Activated CD8-positive, alpha-beta T cell treated with anti-CD3 and anti-CD28 coated beads for 36 hours (primary cell): ENCODE measurements around the gene FRY. TPM values are rescaled to one million over a fixed set of nuclear protein-coding genes. Genes with fewer than 3 reads are reported as not detected.

Experiments used
- ATAC-seq: fragments of 200-7000 bp; cut with Tn5 transposase; one replicate; pipeline ENCODE4 v1.10.0; 2021; ENCODE audit warnings: mild to moderate bottlenecking, moderate library complexity
- CTCF ChIA-PET: fragments of 350-600 bp; sonication (Branson Sonifier 250); formaldehyde crosslinking; loops from one replicate; lab custom pipeline; 2021; ENCODE audit warnings: antibody characterized with exemption; lab: Charles Lee
- POLR2A ChIA-PET: fragments of 350-600 bp; sonication (Branson Sonifier 250); formaldehyde crosslinking; loops from one replicate; lab custom pipeline; 2021; ENCODE audit warnings: antibody characterized with exemption; lab: Charles Lee
- DNase-seq: peaks from one replicate; pipeline ENCODE4 v3.0.0-alpha.2; 2020
- H3K27ac Mint-ChIP-seq: one replicate; pipeline ENCODE4 v1.8.0; 2021; ENCODE audit warnings: mild to moderate bottlenecking, mixed read lengths
- H3K27me3 Mint-ChIP-seq: one replicate; pipeline ENCODE4 v1.8.0; 2021; ENCODE audit warnings: mixed read lengths
- H3K36me3 Mint-ChIP-seq: one replicate; pipeline ENCODE4 v1.8.0; 2021; ENCODE audit warnings: low read depth, mixed read lengths
- H3K4me1 Mint-ChIP-seq: one replicate; pipeline ENCODE4 v1.8.0; 2021; ENCODE audit warnings: low read depth, mixed read lengths
- H3K4me3 Mint-ChIP-seq: one replicate; pipeline ENCODE4 v1.8.0; 2021; ENCODE audit warnings: mild to moderate bottlenecking, moderate library complexity, mixed read lengths
- H3K9me3 Mint-ChIP-seq: one replicate; pipeline ENCODE4 v1.8.0; 2021; ENCODE audit warnings: mixed read lengths
- intact Hi-C: fragments of 100-400 bp; cut with micrococcal nuclease; formaldehyde crosslinking; loops from one replicate; pipeline ENCODE4 v1.10.0; 2022
- total RNA-seq, 2 experiments: library from RNA; stranded (reverse); gene quantifications; one replicate each; pipeline ENCODE4 v1.2.3, GENCODE V29; 2021
- TF ChIP-seq, protein P1 (sequence below): fragments of 200-600 bp; IDR thresholded peaks from one replicate; pipeline ENCODE4 v1.8.0; 2022; ENCODE audit warnings: antibody characterized with exemption, mild to moderate bottlenecking

FRY gene
- total RNA-seq, 2 experiments from 2014 or later, result 0.58 to 0.68 TPM

DNA sequence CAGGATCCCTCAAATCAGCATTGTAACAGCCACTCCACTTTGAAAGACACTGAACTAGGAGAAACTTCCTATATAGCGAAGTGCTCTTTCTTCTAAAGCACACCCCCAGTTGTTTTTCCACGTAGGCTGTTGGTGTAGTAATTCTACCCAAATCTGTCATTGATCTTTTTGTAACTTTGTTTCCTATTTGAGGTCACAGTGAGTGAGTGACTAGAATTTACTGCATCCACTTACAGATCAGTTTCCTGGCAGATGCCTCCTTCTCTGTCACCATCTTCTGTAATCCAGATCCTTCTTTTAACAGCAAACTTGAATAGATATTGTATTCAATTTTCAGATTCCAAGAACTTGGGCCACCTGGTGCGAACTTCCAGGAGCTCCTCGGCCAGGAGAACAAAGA is 268.3 kb downstream of the FRY start:
- H3K36me3 Mint-ChIP-seq, result no peaks in the 10 kb centered on the region
- H3K4me1 Mint-ChIP-seq, result peaks cover 9% of the 10 kb centered on the region
- no peak overlapping the region for H3K4me3 Mint-ChIP-seq
- intact Hi-C loops, result no loop called here
- no peaks in the 10 kb centered on the region for H3K9me3 Mint-ChIP-seq
- DNase-seq (no peak), ATAC-seq (peak; percentile 67)
- CTCF ChIA-PET, result interaction anchor here (0.8 to 1.6 kb wide), 3 partner anchors 9 to 32 kb away, joined by 3 to 4 read pairs (median 3); no protein-coding TSS in a partner anchor
- no peak overlapping the region for H3K27ac Mint-ChIP-seq
- TF ChIP-seq, protein P1, sequence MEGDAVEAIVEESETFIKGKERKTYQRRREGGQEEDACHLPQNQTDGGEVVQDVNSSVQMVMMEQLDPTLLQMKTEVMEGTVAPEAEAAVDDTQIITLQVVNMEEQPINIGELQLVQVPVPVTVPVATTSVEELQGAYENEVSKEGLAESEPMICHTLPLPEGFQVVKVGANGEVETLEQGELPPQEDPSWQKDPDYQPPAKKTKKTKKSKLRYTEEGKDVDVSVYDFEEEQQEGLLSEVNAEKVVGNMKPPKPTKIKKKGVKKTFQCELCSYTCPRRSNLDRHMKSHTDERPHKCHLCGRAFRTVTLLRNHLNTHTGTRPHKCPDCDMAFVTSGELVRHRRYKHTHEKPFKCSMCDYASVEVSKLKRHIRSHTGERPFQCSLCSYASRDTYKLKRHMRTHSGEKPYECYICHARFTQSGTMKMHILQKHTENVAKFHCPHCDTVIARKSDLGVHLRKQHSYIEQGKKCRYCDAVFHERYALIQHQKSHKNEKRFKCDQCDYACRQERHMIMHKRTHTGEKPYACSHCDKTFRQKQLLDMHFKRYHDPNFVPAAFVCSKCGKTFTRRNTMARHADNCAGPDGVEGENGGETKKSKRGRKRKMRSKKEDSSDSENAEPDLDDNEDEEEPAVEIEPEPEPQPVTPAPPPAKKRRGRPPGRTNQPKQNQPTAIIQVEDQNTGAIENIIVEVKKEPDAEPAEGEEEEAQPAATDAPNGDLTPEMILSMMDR, result no peak
- peaks cover 18% of the 10 kb centered on the region for H3K27me3 Mint-ChIP-seq
- POLR2A ChIA-PET, result interaction anchor here (1.3 kb wide), 1 partner anchor 16 kb away, joined by 4 read pairs; the partner anchor contains the start of genes BRCA2 and ZAR1L

DNA sequence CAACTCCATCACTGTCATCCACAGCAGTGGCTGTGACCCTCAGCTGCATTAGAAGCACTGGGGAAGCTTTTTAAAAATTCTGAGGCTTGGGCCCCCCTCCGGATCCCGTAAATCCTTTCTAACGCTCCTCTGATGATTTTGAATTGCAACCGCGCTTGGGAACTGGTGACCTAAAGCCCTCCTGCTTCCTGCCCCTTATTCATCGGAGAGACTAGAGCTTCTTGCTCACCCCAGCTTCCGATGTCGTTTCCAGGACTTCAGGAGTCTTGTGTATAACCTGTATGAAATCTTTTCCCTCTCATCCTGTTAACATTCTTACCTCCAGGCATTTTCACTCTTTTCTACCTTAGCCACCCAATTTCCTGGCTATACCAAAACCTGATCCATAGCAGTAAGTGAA is 268.8 kb downstream of the FRY start:
- ChIA-PET CTCF (interaction anchor here (0.8 to 1.6 kb wide), 3 partner anchors 9 to 32 kb away, joined by 3 to 4 read pairs (median 3); no protein-coding TSS in a partner anchor), POLR2A (interaction anchor here (1.3 kb wide), 1 partner anchor 15 kb away, joined by 4 read pairs; the partner anchor contains the start of genes BRCA2 and ZAR1L)
- TF ChIP-seq, protein P1, result no peak
- H3K9me3 Mint-ChIP-seq, result no peaks in the 10 kb centered on the region
- H3K27me3 Mint-ChIP-seq, result peaks cover 18% of the 10 kb centered on the region
- no peak for ATAC-seq
- H3K4me3 Mint-ChIP-seq, result no peak overlapping the region
- H3K27ac Mint-ChIP-seq, result no peak overlapping the region
- no peak for DNase-seq
- intact Hi-C loops, result no loop called here
- H3K36me3 Mint-ChIP-seq, result no peaks in the 10 kb centered on the region
- peaks cover 9% of the 10 kb centered on the region for H3K4me1 Mint-ChIP-seq

DNA sequence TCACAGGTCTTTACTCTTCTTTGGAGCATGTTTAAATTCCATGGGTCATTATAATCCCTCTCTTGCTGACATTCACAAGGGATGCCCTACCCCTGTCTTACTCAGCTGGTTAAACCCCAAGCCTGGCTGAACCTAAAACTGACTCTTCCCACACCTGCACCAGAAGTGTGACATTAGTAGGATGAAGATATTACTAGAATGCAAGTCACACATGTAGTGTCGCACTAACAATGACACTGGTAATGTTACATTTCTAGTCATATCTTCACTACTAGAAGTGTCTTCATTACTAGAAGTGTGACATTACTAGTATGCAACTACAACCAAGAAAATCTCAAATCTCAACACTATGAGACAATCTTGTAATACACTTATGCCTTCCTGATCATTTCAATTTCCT is 269.3 kb downstream of the FRY start:
- TF ChIP-seq, protein P1, result no peak
- Mint-ChIP-seq H3K27ac (no peak overlapping the region), H3K36me3 (no peaks in the 10 kb centered on the region), H3K4me3 (no peak overlapping the region), H3K4me1 (peaks cover 9% of the 10 kb centered on the region), H3K27me3 (peaks cover 18% of the 10 kb centered on the region), H3K9me3 (no peaks in the 10 kb centered on the region)
- ChIA-PET POLR2A (interaction anchor here (1.3 kb wide), 1 partner anchor 15 kb away, joined by 4 read pairs; the partner anchor contains the start of genes BRCA2 and ZAR1L), CTCF (interaction anchor here (1.6 kb wide), 1 partner anchor 33 kb away, joined by 3 read pairs; no protein-coding TSS in a partner anchor)
- ATAC-seq (peak; percentile 47), DNase-seq (no peak)
- intact Hi-C loops, result no loop called here

DNA sequence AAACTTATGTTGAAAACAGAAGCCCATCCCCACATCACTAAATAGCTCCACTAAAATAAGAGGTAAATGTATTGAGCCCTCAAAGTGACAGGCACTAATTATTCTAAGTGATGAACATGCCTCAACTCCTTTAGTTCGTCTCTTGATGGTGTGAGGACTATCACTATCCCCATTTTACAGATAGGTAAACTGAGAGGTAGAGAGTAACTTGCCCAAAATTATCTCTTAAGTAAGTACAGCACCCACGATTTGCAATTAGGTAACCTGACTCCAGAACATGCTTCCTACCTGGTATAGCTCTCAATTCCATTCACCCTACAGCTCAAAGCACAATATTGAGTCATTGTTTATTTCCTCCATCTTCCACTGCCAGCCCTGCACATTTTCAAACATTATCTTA is 270.9 kb downstream of the FRY start:
- Mint-ChIP-seq H3K9me3 (no peaks in the 10 kb centered on the region), H3K27ac (no peak overlapping the region), H3K36me3 (no peaks in the 10 kb centered on the region), H3K27me3 (peaks cover 18% of the 10 kb centered on the region), H3K4me1 (peaks cover 3% of the 10 kb centered on the region), H3K4me3 (no peak overlapping the region)
- DNase-seq, result no peak
- no peak for ATAC-seq
- ChIA-PET CTCF (interaction anchor here (1.7 kb wide), 1 partner anchor 35 kb away, joined by 6 read pairs; no protein-coding TSS in a partner anchor), POLR2A (interaction anchor here (1.0 to 1.5 kb wide), 2 partner anchors 13 to 14 kb away, joined by 4 to 5 read pairs; partner anchors contain the start of genes BRCA2 and ZAR1L)
- TF ChIP-seq, protein P1, result no peak
- intact Hi-C loops, result no loop called here

DNA sequence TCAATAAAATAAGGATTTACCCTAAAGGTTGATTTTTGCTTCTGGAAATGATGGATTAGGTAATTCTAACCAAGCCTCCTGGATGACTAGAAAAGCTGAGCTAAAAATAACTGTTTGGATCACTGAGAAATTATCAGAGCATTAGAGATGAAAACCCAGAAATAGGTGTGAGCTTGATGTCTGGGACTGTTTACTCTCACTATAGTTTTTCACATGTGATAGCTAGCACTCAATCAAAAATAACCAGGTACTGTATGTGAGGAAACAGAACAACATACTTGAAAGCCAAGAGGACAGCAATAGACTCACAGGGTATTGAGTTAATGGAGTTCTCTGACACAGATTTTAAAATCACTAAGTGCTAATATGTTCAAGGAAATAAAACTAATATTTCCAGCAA is 274.1 kb downstream of the FRY start:
- ATAC-seq, result no peak
- no peak overlapping the region for H3K27ac Mint-ChIP-seq
- H3K27me3 Mint-ChIP-seq, result no peaks in the 10 kb centered on the region
- DNase-seq, result no peak
- CTCF ChIA-PET, result interaction anchor here (0.7 to 1.1 kb wide), 3 partner anchors 59 to 275 kb away, joined by 3 read pairs; no protein-coding TSS in a partner anchor
- intact Hi-C loops, result no loop called here
- H3K4me3 Mint-ChIP-seq, result no peak overlapping the region
- POLR2A ChIA-PET, result interaction anchor here (0.6 to 0.8 kb wide), 2 partner anchors 9 to 16 kb away, joined by 3 read pairs; partner anchors contain the start of genes BRCA2 and ZAR1L
- no peaks in the 10 kb centered on the region for H3K36me3 Mint-ChIP-seq
- TF ChIP-seq, protein P1, result no peak
- no peaks in the 10 kb centered on the region for H3K9me3 Mint-ChIP-seq
- H3K4me1 Mint-ChIP-seq, result peaks cover 8% of the 10 kb centered on the region
